SK-N-SH (cell line): Measurements from ENCODE around the gene DNAJB6.

ENCODE experiments used
- CTCF ChIP-seq: fragments of 200-600 bp; sonication (generic); IDR thresholded peaks from 2 replicates; pipeline ENCODE4 v1.6.1; 2017; ENCODE audit warnings: antibody characterized with exemption, mild to moderate bottlenecking, moderate library complexity
- FOSL2 ChIP-seq: IDR thresholded peaks from 2 replicates; pipeline ENCODE4 v1.4.0; 2012; ENCODE audit warnings: low read depth, mild to moderate bottlenecking, moderate library complexity, borderline replicate concordance
- JUND ChIP-seq: IDR thresholded peaks from 2 replicates; pipeline ENCODE4 v1.4.0; 2012
- POLR2AphosphoS5 ChIP-seq: IDR thresholded peaks from 2 replicates; pipeline ENCODE4 v1.6.1; 2012; ENCODE audit warnings: low read depth, low read length
- REST ChIP-seq: IDR thresholded peaks from 2 replicates; pipeline ENCODE4 v1.6.1; 2012; ENCODE audit warnings: mild to moderate bottlenecking, low read depth, low read length, moderate library complexity

GRCh38 chr7:157446322-157446721 is 109.5 kb downstream of the DNAJB6 start:
- TF ChIP-seq REST (no peak), JUND (no peak), FOSL2 (no peak), CTCF (no peak), POLR2AphosphoS5 (no peak)
